H9 (cell line): ENCODE results near the gene KDM2B. TPM values are rescaled to one million over a fixed set of nuclear protein-coding genes. Genes with fewer than 3 reads are reported as not detected.

ENCODE experiments used
- DNase-seq: peaks from one replicate; pipeline ENCODE4 v3.0.0-alpha.2; 2017
- H2AFZ ChIP-seq: one replicate; pipeline ENCODE4 v1.6.1; 2013; ENCODE audit warnings: mild to moderate bottlenecking, low read length, control low read depth, moderate library complexity
- H2AK5ac ChIP-seq: 2 replicates; pipeline ENCODE4 v1.6.1; 2013; ENCODE audit warnings: low read length, control low read depth, mixed read lengths; ENCODE audit not compliant: insufficient read length
- H2BK120ac ChIP-seq: one replicate; pipeline ENCODE4 v1.6.1; 2013; ENCODE audit warnings: low read depth, mild to moderate bottlenecking, low read length, control low read depth, inconsistent platforms; ENCODE audit not compliant: poor library complexity, severe bottlenecking
- H2BK12ac ChIP-seq: 2 replicates; pipeline ENCODE4 v1.6.1; 2013; ENCODE audit warnings: low read length, control low read depth, mixed read lengths, low read depth; ENCODE audit not compliant: insufficient read length
- H2BK15ac ChIP-seq: 2 replicates; pipeline ENCODE4 v1.6.1; 2013; ENCODE audit warnings: low read depth, low read length, control low read depth
- H2BK20ac ChIP-seq: one replicate; pipeline ENCODE4 v1.6.1; 2013; ENCODE audit warnings: low read depth, mild to moderate bottlenecking, low read length, control low read depth, inconsistent platforms; ENCODE audit not compliant: poor library complexity, severe bottlenecking
- H2BK5ac ChIP-seq: 2 replicates; pipeline ENCODE4 v1.6.1; 2013; ENCODE audit warnings: low read length, control low read depth, mixed read lengths; ENCODE audit not compliant: insufficient read length
- H3K14ac ChIP-seq: 2 replicates; pipeline ENCODE4 v1.6.1; 2013; ENCODE audit warnings: low read length, control low read depth; ENCODE audit not compliant: insufficient read depth
- H3K18ac ChIP-seq: 2 replicates; pipeline ENCODE4 v1.6.1; 2013; ENCODE audit warnings: low read depth, mild to moderate bottlenecking, mixed read lengths, low read length, control low read depth; ENCODE audit not compliant: insufficient read length
- H3K23ac ChIP-seq: 2 replicates; pipeline ENCODE4 v1.6.1; 2013; ENCODE audit warnings: low read length, control low read depth, mixed read lengths, low read depth; ENCODE audit not compliant: insufficient read length
- H3K23me2 ChIP-seq: 2 replicates; pipeline ENCODE4 v1.6.1; 2013; ENCODE audit warnings: low read depth, mild to moderate bottlenecking, mixed read lengths, low read length, control low read depth; ENCODE audit not compliant: insufficient read length, poor library complexity, severe bottlenecking
- H3K27ac ChIP-seq: 2 replicates; pipeline ENCODE4 v1.5.1; 2013; ENCODE audit warnings: low read length, control low read depth, mixed read lengths, low read depth; ENCODE audit not compliant: insufficient read length
- H3K27me3 ChIP-seq: 2 replicates; pipeline ENCODE4 v1.6.1; 2013; ENCODE audit warnings: low read length, control low read depth, inconsistent platforms; ENCODE audit not compliant: insufficient read depth
- H3K4ac ChIP-seq: 2 replicates; pipeline ENCODE4 v1.6.1; 2013; ENCODE audit warnings: low read depth, mild to moderate bottlenecking, control low read depth, inconsistent platforms, low read length, moderate library complexity
- H3K4me1 ChIP-seq: 2 replicates; pipeline ENCODE4 v1.6.1; 2013; ENCODE audit warnings: low read length, control low read depth, inconsistent platforms; ENCODE audit not compliant: insufficient read depth
- H3K4me2 ChIP-seq: 2 replicates; pipeline ENCODE4 v1.6.1; 2013; ENCODE audit warnings: low read length, control low read depth, mixed read lengths; ENCODE audit not compliant: insufficient read length, insufficient read depth
- H3K56ac ChIP-seq: 2 replicates; pipeline ENCODE4 v1.6.1; 2013; ENCODE audit warnings: low read depth, mild to moderate bottlenecking, mixed read lengths, low read length, control low read depth; ENCODE audit not compliant: insufficient read length
- H3K79me1 ChIP-seq: 2 replicates; pipeline ENCODE4 v1.6.1; 2013; ENCODE audit warnings: low read depth, mild to moderate bottlenecking, moderate library complexity, low read length, control low read depth, inconsistent platforms; ENCODE audit not compliant: insufficient read depth, poor library complexity, severe bottlenecking
- H3K79me2 ChIP-seq: 2 replicates; pipeline ENCODE4 v1.6.1; 2013; ENCODE audit warnings: low read length, control low read depth, inconsistent platforms; ENCODE audit not compliant: insufficient read depth
- H3K9ac ChIP-seq: 2 replicates; pipeline ENCODE4 v1.6.1; 2013; ENCODE audit warnings: low read length, control low read depth, mixed read lengths; ENCODE audit not compliant: insufficient read length; ENCODE audit errors: extremely low read depth
- H3K9me3 ChIP-seq: one replicate; pipeline ENCODE4 v1.6.1; 2013; ENCODE audit warnings: low read depth, low read length, inconsistent platforms; ENCODE audit not compliant: control insufficient read depth
- H3T11ph ChIP-seq: one replicate; pipeline ENCODE4 v1.6.1; 2013; ENCODE audit warnings: mild to moderate bottlenecking, low read length, control low read depth, inconsistent platforms
- H4K20me1 ChIP-seq: one replicate; pipeline ENCODE4 v1.6.1; 2013; ENCODE audit not compliant: control insufficient read depth, insufficient read length, insufficient read depth
- H4K5ac ChIP-seq: 2 replicates; pipeline ENCODE4 v1.6.1; 2013; ENCODE audit warnings: low read depth, mild to moderate bottlenecking, mixed read lengths, low read length, control low read depth; ENCODE audit not compliant: insufficient read length
- H4K8ac ChIP-seq: replicated peaks from 2 replicates; pipeline ENCODE4 v1.6.1; 2013; ENCODE audit warnings: low read length, control low read depth, mixed read lengths, low read depth; ENCODE audit not compliant: insufficient read length
- H4K91ac ChIP-seq: 2 replicates; pipeline ENCODE4 v1.6.1; 2013; ENCODE audit warnings: low read depth, mild to moderate bottlenecking, moderate library complexity, mixed read lengths, low read length, control low read depth; ENCODE audit not compliant: insufficient read length
- H3K27ac Mint-ChIP-seq, 3 experiments: 2 replicates in 2 of 3; 3 replicates in 1 of 3; pipeline ENCODE4 v1.8.0; 2020 to 2021; ENCODE audit warnings: mixed read lengths in 3 of 3, mild to moderate bottlenecking in 1 of 3, moderate library complexity in 1 of 3
- H3K27me3 Mint-ChIP-seq: 2 replicates; pipeline ENCODE4 v1.8.0; 2021; ENCODE audit warnings: low read depth, mild to moderate bottlenecking, moderate library complexity, mixed read lengths
- H3K36me3 Mint-ChIP-seq, 3 experiments: 2 replicates in 2 of 3; 3 replicates in 1 of 3; pipeline ENCODE4 v1.8.0; 2020 to 2021; ENCODE audit warnings: low read depth in 3 of 3, mixed read lengths in 3 of 3; ENCODE audit not compliant: insufficient read depth in 1 of 3
- H3K4me1 Mint-ChIP-seq, 2 experiments: 2 replicates each; pipeline ENCODE4 v1.8.0; 2020; ENCODE audit warnings: mixed read lengths in 2 of 2
- H3K4me3 Mint-ChIP-seq, 2 experiments: 2 replicates in 1 of 2; 3 replicates in 1 of 2; pipeline ENCODE4 v1.8.0; 2020 to 2021; ENCODE audit warnings: mild to moderate bottlenecking in 2 of 2, mixed read lengths in 2 of 2, moderate library complexity in 1 of 2
- H3K9me3 Mint-ChIP-seq, 2 experiments: 2 replicates in 1 of 2; 3 replicates in 1 of 2; pipeline ENCODE4 v1.8.0; 2020; ENCODE audit warnings: mild to moderate bottlenecking in 2 of 2, mixed read lengths in 2 of 2, moderate library complexity in 1 of 2
- WGBS: extraction: QIAGEN DNeasy Blood & Tissue Kit; methylation state at CpG from one replicate; pipeline ENCODE4 v1.1.7; 2013; ENCODE audit warnings: missing lambda C conversion rate, low lambda C conversion rate, mixed read lengths; ENCODE audit not compliant: insufficient read length; ENCODE audit errors: extremely low coverage; 5-methylcytosine and 5-hydroxymethylcytosine counted together
- total RNA-seq: library from RNA; stranded (reverse); gene quantifications from 2 replicates; pipeline ENCODE4 v1.2.1, GENCODE V29; 2021
- TF ChIP-seq, protein P1 (sequence below): fragments of 200-600 bp; sonication (generic); conservative IDR thresholded peaks from 3 replicates; pipeline ENCODE4 v1.8.0; 2021; ENCODE audit warnings: antibody characterized with exemption, mild to moderate bottlenecking

KDM2B gene
- total RNA-seq, 1 experiment from 2014 or later = 143 TPM

DNA sequence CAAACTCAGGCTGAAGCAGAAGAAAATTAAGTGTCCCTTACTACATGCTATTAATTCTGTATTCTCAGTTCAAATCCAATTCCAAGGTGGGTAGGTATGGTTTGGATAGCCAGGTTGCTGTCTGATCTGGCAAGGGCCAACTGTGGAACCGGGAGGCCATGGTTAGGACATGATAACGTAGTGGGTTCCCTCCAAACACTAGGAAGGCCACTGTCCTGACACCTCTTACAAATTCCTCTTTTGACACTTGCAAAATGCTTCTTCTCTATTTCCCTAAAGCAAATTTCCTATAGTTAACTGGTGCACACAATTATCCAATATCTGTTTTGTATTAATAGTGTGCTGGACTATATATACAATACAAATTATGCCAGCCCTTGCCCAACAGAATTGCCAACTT, 110.1 kb downstream of the KDM2B start:
- Histone ChIP-seq H3K4me2 (no peak overlapping the region), H3K27me3 (no peaks in the 10 kb centered on the region), H3K27ac (no peak overlapping the region), H2BK20ac (no peak overlapping the region), H2BK15ac (no peak overlapping the region), H3K14ac (no peak overlapping the region), H3K9ac (no peak overlapping the region), H2BK120ac (no peak overlapping the region), H2BK12ac (no peak overlapping the region), H2AK5ac (no peak overlapping the region), H2BK5ac (no peak overlapping the region), H3K18ac (no peak overlapping the region), H2AFZ (no peak overlapping the region), H3K23ac (no peak overlapping the region), H3T11ph (no peak overlapping the region), H4K8ac (no peak overlapping the region), H4K20me1 (no peaks in the 10 kb centered on the region), H3K79me1 (peaks cover under 1% of the 10 kb centered on the region), H3K79me2 (peaks cover 2% of the 10 kb centered on the region; the same call in 1 of the 2 replicates), H3K56ac (no peak overlapping the region), H3K4ac (no peak overlapping the region), H4K91ac (no peak overlapping the region), H4K5ac (no peak overlapping the region), H3K9me3 (no peaks in the 10 kb centered on the region), H3K4me1 (peaks cover 3% of the 10 kb centered on the region; the same call in 1 of the 2 replicates), H3K23me2 (peaks cover 7% of the 10 kb centered on the region)
- DNase-seq = no peak
- WGBS = no CpG with 5 or more reads among the region's 2 CpGs
- H3K36me3 Mint-ChIP-seq = peaks cover 0 to 3% (median 3%) of the 10 kb centered on the region in 3 experiments; a peak in 4 of 7 replicates
- H3K4me1 Mint-ChIP-seq = peaks cover 13 to 15% of the 10 kb centered on the region in 2 experiments
- H3K27ac Mint-ChIP-seq = no peak overlapping the region; a peak in 1 of 7 replicates
- H3K4me3 Mint-ChIP-seq = no peak overlapping the region
- H3K27me3 Mint-ChIP-seq = peaks cover 5% of the 10 kb centered on the region
- TF ChIP-seq, protein P1, sequence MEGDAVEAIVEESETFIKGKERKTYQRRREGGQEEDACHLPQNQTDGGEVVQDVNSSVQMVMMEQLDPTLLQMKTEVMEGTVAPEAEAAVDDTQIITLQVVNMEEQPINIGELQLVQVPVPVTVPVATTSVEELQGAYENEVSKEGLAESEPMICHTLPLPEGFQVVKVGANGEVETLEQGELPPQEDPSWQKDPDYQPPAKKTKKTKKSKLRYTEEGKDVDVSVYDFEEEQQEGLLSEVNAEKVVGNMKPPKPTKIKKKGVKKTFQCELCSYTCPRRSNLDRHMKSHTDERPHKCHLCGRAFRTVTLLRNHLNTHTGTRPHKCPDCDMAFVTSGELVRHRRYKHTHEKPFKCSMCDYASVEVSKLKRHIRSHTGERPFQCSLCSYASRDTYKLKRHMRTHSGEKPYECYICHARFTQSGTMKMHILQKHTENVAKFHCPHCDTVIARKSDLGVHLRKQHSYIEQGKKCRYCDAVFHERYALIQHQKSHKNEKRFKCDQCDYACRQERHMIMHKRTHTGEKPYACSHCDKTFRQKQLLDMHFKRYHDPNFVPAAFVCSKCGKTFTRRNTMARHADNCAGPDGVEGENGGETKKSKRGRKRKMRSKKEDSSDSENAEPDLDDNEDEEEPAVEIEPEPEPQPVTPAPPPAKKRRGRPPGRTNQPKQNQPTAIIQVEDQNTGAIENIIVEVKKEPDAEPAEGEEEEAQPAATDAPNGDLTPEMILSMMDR = no peak
- peaks cover 0 to 2% of the 10 kb centered on the region in 2 experiments; a peak in 1 of 5 replicates for H3K9me3 Mint-ChIP-seq
